Urinary bladder (tissue), 4 donors: ENCODE measurements around the gene CIAO3. TPM values are rescaled to one million over a fixed set of nuclear protein-coding genes. Genes with fewer than 3 reads are reported as not detected.
"Not testable (repeated sequence)": the region's sequence is repeated elsewhere in the genome, so short reads cannot be mapped to it uniquely, and the experiment has no call there.

ENCODE experiments used
- DNase-seq: peaks from one replicate; pipeline ENCODE4 v3.0.0-alpha.2; 2015; ENCODE audit errors: extremely low spot score
- H3K27ac ChIP-seq: one replicate; pipeline ENCODE4 v1.5.1; 2013; ENCODE audit warnings: low read depth, mild to moderate bottlenecking, moderate library complexity
- H3K36me3 ChIP-seq: one replicate; pipeline ENCODE4 v1.6.1; 2013; ENCODE audit warnings: mild to moderate bottlenecking, moderate library complexity; ENCODE audit not compliant: insufficient read depth
- H3K4me1 ChIP-seq: one replicate; pipeline ENCODE4 v1.6.1; 2013; ENCODE audit warnings: mild to moderate bottlenecking, moderate library complexity; ENCODE audit not compliant: insufficient read depth
- H3K4me3 ChIP-seq: one replicate; pipeline ENCODE4 v1.5.1; 2013; ENCODE audit warnings: low read depth, low read length
- WGBS: extraction: QIAGEN DNeasy Blood & Tissue Kit; methylation state at CpG from one replicate; pipeline ENCODE4 v1.1.7; 2013; 5-methylcytosine and 5-hydroxymethylcytosine counted together
- polyA plus RNA-seq: library from polyadenylated mRNA; stranded (reverse); fragments of 200-250 nt; gene quantifications from one replicate; pipeline ENCODE4 v1.2.3, GENCODE V29; 2013
- total RNA-seq: library from RNA; depleted of rRNA; stranded (reverse); fragments of >200 nt; gene quantifications from one replicate; pipeline ENCODE4 v1.2.3, GENCODE V29; 2014
- donor health status: healthy with polysubstance abuse.
- donor health status: healthy.

CIAO3 gene
- total and polyA plus RNA-seq, 2 donors = 26.6 to 33.4 TPM

DNA sequence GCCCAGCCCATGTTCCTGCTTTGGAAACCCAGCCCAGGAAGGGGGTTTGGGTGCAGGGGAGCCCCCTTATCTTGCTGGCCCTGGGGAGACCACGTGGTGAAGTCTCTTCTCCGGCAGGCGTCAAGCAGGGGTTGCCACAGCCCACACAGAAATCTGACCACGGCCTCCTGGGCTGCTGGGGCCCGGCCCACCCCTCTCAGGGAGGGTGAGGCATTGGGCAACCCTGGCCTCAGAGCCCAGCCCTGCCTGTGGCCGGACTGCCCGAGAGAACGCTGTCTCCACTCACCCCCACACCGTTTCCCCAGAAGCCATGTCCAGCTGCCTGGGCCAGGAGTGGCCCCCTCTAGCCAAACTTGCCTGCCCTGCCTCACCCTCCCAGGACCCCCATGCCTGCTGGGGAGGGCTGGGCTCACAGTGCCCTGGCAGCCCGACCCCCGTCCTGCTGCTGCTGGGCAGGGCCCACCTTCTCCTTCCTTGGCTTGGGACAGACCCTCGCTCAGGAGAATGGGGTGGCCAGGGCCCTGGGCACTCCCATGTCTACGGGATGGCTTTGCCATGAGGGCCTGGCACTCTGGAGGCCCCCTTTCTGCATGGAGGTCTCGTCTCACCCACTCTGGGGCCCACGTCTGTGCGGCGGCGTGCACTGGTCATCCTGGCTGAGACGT lies 40.7 kb upstream of the CIAO3 start:
- Histone ChIP-seq H3K4me3 (no peak overlapping the region), H3K36me3 (no peaks in the 10 kb centered on the region), H3K4me1 (no peaks in the 10 kb centered on the region), H3K27ac (no peak overlapping the region)
- no peak for DNase-seq
- 69% methylated on average over 19 of the region's 19 CpGs for WGBS

GRCh38 chr16:780296-780695 lies 39.5 kb upstream of the CIAO3 start:
- Histone ChIP-seq H3K36me3 (no peaks in the 10 kb centered on the region), H3K27ac (no peak overlapping the region), H3K4me1 (no peaks in the 10 kb centered on the region), H3K4me3 (no peak overlapping the region)
- 89% methylated on average over 16 of the region's 16 CpGs for WGBS
- DNase-seq = no peak

- WGBS = 70% methylated on average over 13 of the region's 13 CpGs
- no peak overlapping the region for H3K27ac ChIP-seq
- H3K4me3 ChIP-seq = no peak overlapping the region
- H3K36me3 ChIP-seq = no peaks in the 10 kb centered on the region
- no peaks in the 10 kb centered on the region for H3K4me1 ChIP-seq
- no peak for DNase-seq
Observed at GRCh38 chr16:779561-779960, 38.8 kb upstream of the CIAO3 start.

- 85% methylated on average over 6 of the region's 6 CpGs for WGBS
- no peak overlapping the region for H3K4me3 ChIP-seq
Observed at GRCh38 chr16:778909-779527, 38.2 kb upstream of the CIAO3 start.

GRCh38 chr16:778447-778846 lies 37.6 kb upstream of the CIAO3 start:
- Histone ChIP-seq H3K4me3 (no peak overlapping the region), H3K36me3 (no peaks in the 10 kb centered on the region), H3K27ac (no peak overlapping the region), H3K4me1 (no peaks in the 10 kb centered on the region)
- DNase-seq = no peak
- 76% methylated on average over 11 of the region's 11 CpGs for WGBS

More at GRCh38 chr16:778909-779527, 38.2 kb upstream of the CIAO3 start:
- no peaks in the 10 kb centered on the region for H3K36me3 ChIP-seq
- DNase-seq = no peak
- H3K4me1 ChIP-seq = no peaks in the 10 kb centered on the region
- H3K27ac ChIP-seq = no peak overlapping the region

DNA sequence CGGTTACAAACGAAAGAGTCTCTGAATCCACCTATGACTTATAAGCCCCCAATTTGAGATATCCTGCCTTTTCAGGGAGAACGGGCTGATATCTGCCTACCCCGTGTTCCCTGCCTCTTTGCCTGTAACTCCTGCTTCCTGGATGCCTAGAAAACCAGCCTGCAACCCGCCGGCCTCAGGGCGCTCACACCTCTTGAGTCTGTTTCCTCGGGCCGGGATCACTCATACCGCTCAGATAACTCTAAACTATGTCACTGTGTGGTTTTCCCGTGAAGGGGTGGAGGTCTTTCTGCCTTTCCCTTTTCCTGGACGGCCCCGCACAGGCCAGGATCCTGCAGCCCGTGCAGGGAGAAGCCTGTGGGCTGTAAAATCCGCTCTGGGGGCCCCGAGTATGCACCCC lies 37.0 kb upstream of the CIAO3 start:
- no peaks in the 10 kb centered on the region for H3K36me3 ChIP-seq
- 26% methylated on average over 16 of the region's 16 CpGs for WGBS
- H3K27ac ChIP-seq = no peak overlapping the region
- no peaks in the 10 kb centered on the region for H3K4me1 ChIP-seq
- H3K4me3 ChIP-seq = no peak overlapping the region
- DNase-seq = no peak

GRCh38 chr16:776824-777223 lies 36.0 kb upstream of the CIAO3 start:
- H3K27ac ChIP-seq = no peak overlapping the region
- no peaks in the 10 kb centered on the region for H3K36me3 ChIP-seq
- 80% methylated on average over 9 of the region's 9 CpGs for WGBS
- no peaks in the 10 kb centered on the region for H3K4me1 ChIP-seq
- no peak overlapping the region for H3K4me3 ChIP-seq
- no peak for DNase-seq

DNA sequence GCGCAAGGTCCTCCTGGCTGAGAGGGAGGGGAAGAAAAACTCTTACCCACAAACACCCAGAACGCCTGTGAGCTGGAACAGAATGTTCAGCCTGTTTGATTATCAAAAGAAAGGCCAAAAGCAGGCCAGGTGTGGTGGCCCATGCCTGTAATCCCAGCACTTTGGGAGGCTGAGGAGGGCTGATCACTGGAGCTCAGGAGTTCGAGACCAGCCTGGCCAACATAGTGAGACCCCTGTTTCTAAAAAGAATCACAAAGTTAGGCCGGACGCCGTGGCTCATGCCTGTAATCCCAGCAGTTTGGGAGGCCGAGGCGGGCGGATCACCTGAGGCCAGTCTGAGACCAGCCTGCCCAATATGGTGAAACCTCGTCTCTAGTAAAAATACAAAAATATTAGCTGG lies 35.5 kb upstream of the CIAO3 start:
- not testable (repeated sequence) for H3K4me1 ChIP-seq, H3K27ac ChIP-seq, DNase-seq, H3K4me3 ChIP-seq, H3K36me3 ChIP-seq
- WGBS = 88% methylated on average over 10 of the region's 10 CpGs

DNA sequence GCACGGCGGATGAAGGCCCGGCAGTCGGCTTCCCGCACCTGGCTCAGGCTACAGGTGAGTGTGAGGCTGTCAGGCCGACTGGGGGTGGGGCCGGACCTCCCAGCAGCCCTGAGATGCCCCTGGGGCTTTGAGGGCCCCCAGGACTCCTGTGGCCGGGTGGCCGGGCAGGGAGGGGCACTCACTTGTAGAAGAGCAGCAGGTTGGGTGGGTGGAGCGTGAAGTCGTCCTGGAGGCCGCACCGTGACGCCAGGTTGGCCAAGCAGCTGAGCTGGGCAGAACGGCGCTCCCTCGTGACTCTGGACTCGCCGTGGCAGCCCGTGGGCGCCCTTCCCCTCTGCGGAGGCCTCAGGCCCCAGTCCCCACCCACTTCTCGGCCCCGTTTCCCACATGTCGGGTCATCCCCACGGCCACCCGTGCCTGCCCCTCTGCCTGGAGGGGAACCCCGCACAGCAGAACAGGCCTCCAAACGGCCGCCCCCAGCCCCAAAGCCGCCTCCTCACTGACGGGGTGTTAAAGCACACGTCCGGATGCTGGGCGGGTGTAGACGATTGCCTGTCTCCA lies 34.5 kb upstream of the CIAO3 start:
- 71% methylated on average over 36 of the region's 36 CpGs for WGBS
- no peak for DNase-seq
- H3K4me3 ChIP-seq = no peak overlapping the region

DNA sequence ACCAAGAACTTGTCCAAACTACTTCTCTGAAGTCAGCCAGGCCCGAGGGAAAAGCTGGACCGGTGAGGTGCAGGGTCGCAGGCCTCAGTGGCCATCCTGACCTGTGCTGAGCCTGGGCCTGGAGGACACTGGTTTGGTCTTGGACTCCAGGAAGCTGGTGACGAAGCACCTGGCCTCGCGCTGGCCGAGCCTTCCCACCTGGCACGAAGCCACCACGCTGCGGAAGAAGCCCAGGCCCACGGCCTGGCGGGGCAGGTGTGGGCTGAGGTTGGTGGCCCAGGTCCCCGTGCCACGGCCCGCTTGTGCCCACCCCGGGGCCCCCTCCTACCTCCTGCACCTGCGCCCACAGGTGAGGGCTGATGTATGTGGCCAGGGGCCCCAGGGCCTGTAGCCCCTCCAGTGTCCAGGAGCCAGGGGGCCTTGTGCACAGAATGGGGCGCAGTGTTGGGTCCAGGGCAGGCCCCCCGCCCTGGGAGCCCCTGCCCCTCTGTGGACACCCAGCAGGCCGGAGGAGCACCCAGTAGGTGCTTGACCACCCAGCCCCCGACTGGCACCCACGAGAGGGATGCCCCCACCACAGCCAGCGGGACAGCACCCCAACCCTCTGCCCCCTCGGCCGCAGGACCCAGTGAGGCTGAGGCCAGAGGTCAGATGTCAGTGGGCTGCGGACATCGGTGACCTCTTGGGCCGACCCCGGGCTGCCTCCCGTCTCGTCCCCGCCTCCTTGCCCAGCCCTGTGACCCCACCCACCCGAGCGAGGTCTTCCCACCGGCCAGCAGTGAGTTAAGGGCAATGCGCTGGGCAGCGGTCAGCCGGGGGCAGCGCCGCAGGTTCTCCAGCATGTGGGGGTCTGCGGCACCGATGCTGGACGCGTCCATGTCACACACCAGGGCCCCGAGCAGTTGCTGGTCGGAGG lies 33.5 kb upstream of the CIAO3 start:
- Histone ChIP-seq H3K4me1 (no peaks in the 10 kb centered on the region), H3K36me3 (no peaks in the 10 kb centered on the region), H3K27ac (no peak overlapping the region), H3K4me3 (no peak overlapping the region)
- 81% methylated on average over 46 of the region's 46 CpGs for WGBS
- no peak for DNase-seq

More for the DNA sequence above, 34.5 kb upstream of the CIAO3 start:
- no peaks in the 10 kb centered on the region for H3K36me3 ChIP-seq
- no peaks in the 10 kb centered on the region for H3K4me1 ChIP-seq
- H3K27ac ChIP-seq = no peak overlapping the region

GRCh38 chr16:772959-773358 lies 32.2 kb upstream of the CIAO3 start:
- Histone ChIP-seq H3K36me3 (no peaks in the 10 kb centered on the region), H3K27ac (no peak overlapping the region), H3K4me1 (no peaks in the 10 kb centered on the region), H3K4me3 (no peak overlapping the region)
- 87% methylated on average over 18 of the region's 18 CpGs for WGBS
- DNase-seq = no peak

DNA sequence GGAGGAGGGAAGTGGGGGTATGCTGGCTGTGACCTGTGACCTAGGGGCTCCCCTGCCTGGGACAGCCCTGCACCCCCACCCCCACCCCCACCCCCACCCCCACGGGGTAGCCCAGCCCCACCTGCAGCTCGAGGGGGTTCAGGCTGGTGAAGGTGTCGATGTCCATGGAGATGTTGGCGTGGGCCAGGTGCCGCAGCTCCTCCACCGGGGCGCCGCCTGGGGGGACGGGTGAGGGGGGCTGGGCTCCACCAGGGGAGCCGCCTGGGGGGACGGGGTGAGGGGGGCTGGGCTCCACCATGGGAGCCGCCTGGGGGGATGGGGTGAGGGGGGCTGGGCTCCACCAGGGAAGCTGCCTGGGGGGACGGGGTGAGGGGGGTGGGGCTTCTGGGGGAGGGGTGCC lies 29.6 kb upstream of the CIAO3 start:
- no peaks in the 10 kb centered on the region for H3K4me1 ChIP-seq
- H3K4me3 ChIP-seq = no peak overlapping the region
- no peak for DNase-seq
- 68% methylated on average over 13 of the region's 13 CpGs for WGBS
- no peak overlapping the region for H3K27ac ChIP-seq
- H3K36me3 ChIP-seq = no peaks in the 10 kb centered on the region

DNA sequence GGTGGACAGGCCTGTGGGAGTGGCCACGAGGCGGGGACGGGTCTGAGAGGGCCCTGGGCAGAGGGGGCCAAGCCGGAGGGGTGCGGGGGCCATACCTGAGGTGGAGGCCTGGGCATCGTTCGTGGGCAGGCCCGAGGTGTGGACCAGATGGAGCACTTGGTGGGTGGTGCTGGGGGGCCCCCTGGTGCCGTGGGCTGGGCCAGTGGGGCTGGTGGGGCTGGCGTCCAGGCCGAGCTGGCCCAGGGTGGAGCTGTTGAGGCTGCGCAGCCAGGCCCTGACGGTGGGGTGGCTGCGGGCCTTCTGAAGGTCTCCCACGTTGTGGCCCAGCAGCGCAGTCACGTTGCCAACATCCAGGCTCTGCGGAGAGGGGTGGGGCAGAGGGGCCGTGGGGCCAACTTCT lies 29.1 kb upstream of the CIAO3 start:
- Histone ChIP-seq H3K4me1 (no peaks in the 10 kb centered on the region), H3K27ac (no peak overlapping the region), H3K36me3 (no peaks in the 10 kb centered on the region), H3K4me3 (no peak overlapping the region)
- no peak for DNase-seq
- 75% methylated on average over 19 of the region's 19 CpGs for WGBS
